Vagina (tissue), 2 donors: ENCODE measurements around the gene ZFHX3.

Source experiments
- CTCF ChIP-seq, 3 experiments: fragments of 450-650 bp in 2 of 3; fragments of 200-600 bp in 1 of 3; sonication (generic) in 1 of 3; IDR thresholded peaks; one replicate each; pipeline ENCODE4 v1.5.1; 2017 to 2019; ENCODE audit warnings: antibody characterized with exemption in 3 of 3, mild to moderate bottlenecking in 2 of 3, moderate library complexity in 2 of 3
- POLR2A ChIP-seq, 2 donors: fragments of 450-650 bp; IDR thresholded peaks; one replicate each; pipeline ENCODE4 v1.6.1; 2017; ENCODE audit warnings: antibody characterized with exemption in 2 of 2, mild to moderate bottlenecking in 2 of 2, moderate library complexity in 2 of 2

- TF ChIP-seq CTCF (IDR thresholded peaks at IDR 0.05) (no peak), POLR2A (IDR thresholded peaks at IDR 0.05) (no peak)
These were observed 134.4 kb downstream of the ZFHX3 start for GRCh38 chr16:72913551-72913950.
